Hepatocyte (in vitro differentiated cells): ENCODE measurements around the gene SEC61A2. TPM values are rescaled to one million over a fixed set of nuclear protein-coding genes. Genes with fewer than 3 reads are reported as not detected.

Experiments used
- DNase-seq: peaks from one replicate; pipeline ENCODE4 v3.0.0-alpha.2; 2016; ENCODE audit warnings: low spot score
- H2AFZ ChIP-seq: fragments of 200-600 bp; sonication (generic); 2 replicates; pipeline ENCODE4 v1.6.0; 2016; ENCODE audit warnings: antibody characterized with exemption, mild to moderate bottlenecking
- H3K27ac ChIP-seq: fragments of 200-600 bp; sonication (generic); 2 replicates; pipeline ENCODE4 v1.5.1; 2016; ENCODE audit warnings: mild to moderate bottlenecking
- H3K27me3 ChIP-seq: fragments of 200-600 bp; sonication (generic); 2 replicates; pipeline ENCODE4 v1.6.1; 2016
- H3K36me3 ChIP-seq: fragments of 200-600 bp; sonication (generic); replicated peaks from 2 replicates; pipeline ENCODE4 v1.5.1; 2016; ENCODE audit warnings: low read depth; ENCODE audit not compliant: insufficient read depth
- H3K4me1 ChIP-seq: fragments of 200-600 bp; sonication (generic); 2 replicates; pipeline ENCODE4 v1.5.1; 2016; ENCODE audit warnings: mild to moderate bottlenecking, moderate library complexity; ENCODE audit not compliant: insufficient read depth
- H3K4me2 ChIP-seq: fragments of 200-600 bp; sonication (generic); 2 replicates; pipeline ENCODE4 v1.6.0; 2016
- H3K4me3 ChIP-seq: fragments of 200-600 bp; sonication (generic); 2 replicates; pipeline ENCODE4 v1.5.1; 2016; ENCODE audit warnings: mild to moderate bottlenecking
- H3K79me2 ChIP-seq: fragments of 200-600 bp; sonication (generic); 2 replicates; pipeline ENCODE4 v1.6.0; 2017; ENCODE audit warnings: mild to moderate bottlenecking
- H3K9me2 ChIP-seq: fragments of 200-600 bp; sonication (generic); replicated peaks from 2 replicates; pipeline ENCODE4 v1.6.0; 2017; ENCODE audit warnings: mild to moderate bottlenecking; ENCODE audit not compliant: insufficient read depth
- H3K9me3 ChIP-seq: fragments of 200-600 bp; sonication (generic); 2 replicates; pipeline ENCODE4 v1.5.1; 2016; ENCODE audit warnings: low read depth, mild to moderate bottlenecking
- H4K20me1 ChIP-seq: fragments of 200-600 bp; sonication (generic); 2 replicates; pipeline ENCODE4 v1.6.0; 2016; ENCODE audit warnings: mild to moderate bottlenecking; ENCODE audit not compliant: insufficient read depth, poor library complexity, severe bottlenecking
- EZH2 ChIP-seq: fragments of 200-600 bp; sonication (generic); IDR thresholded peaks from 2 replicates; pipeline ENCODE4 v1.6.1; 2016; ENCODE audit warnings: antibody characterized with exemption, mild to moderate bottlenecking, borderline replicate concordance
- EZH2phosphoT487 ChIP-seq: fragments of 200-600 bp; sonication (generic); IDR thresholded peaks from one replicate; pipeline ENCODE4 v1.6.1; 2018; ENCODE audit warnings: antibody characterized with exemption, mild to moderate bottlenecking, low read depth, moderate library complexity; ENCODE audit not compliant: unreplicated experiment, severe bottlenecking
- WGBS: methylation state at CpG from one replicate; pipeline ENCODE4 v1.1.6; 2016; ENCODE audit warnings: low lambda C conversion rate; ENCODE audit errors: missing lambda C conversion rate; 5-methylcytosine and 5-hydroxymethylcytosine counted together
- polyA plus RNA-seq: library from polyadenylated mRNA; unstranded; fragments of >200 nt; fragmentation: Nextera tagmentation; extraction: Ambion mirVana; gene quantifications from 2 replicates; pipeline ENCODE4 v1.2.1, GENCODE V29; 2016
- total RNA-seq: library from RNA; depleted of rRNA; stranded (reverse); fragments of >200 nt; gene quantifications from 2 replicates; pipeline ENCODE4 v1.2.3, GENCODE V29; 2014
- TF ChIP-seq, protein P1 (sequence below): fragments of 200-600 bp; sonication (generic); IDR thresholded peaks from 2 replicates; pipeline ENCODE4 v1.5.1; 2016; ENCODE audit warnings: antibody characterized with exemption, mild to moderate bottlenecking; ENCODE audit not compliant: poor library complexity

The SEC61A2 gene
- total and polyA plus RNA-seq, 2 experiments from 2014 or later, result 12.2 to 13.7 TPM

DNA sequence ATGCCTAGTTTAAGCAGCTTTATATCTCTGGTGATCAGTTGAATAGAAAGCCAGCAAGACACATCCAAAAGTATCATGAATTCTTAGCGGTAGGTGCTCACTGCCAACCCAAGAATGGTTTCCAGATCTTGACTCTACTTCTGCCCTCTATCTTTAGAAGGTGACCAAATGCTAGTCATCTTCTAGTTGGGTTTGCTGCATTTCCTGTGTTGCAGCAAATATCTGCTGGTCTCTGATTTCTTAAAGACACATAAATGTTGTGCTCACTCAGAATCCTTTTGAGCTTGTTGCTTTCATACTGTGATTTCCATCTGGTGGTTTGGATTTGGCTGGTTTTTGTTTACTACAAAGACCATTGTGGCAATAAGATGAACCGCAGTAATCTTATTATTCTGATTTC, 68.7 kb downstream of the SEC61A2 start:
- DNase-seq, result no peak
- Histone ChIP-seq H3K27me3 (no peaks in the 10 kb centered on the region), H3K36me3 (no peaks in the 10 kb centered on the region), H3K9me3 (no peaks in the 10 kb centered on the region), H2AFZ (no peak overlapping the region), H3K9me2 (no peaks in the 10 kb centered on the region), H3K27ac (no peak overlapping the region), H4K20me1 (no peaks in the 10 kb centered on the region), H3K4me1 (peaks cover 12% of the 10 kb centered on the region), H3K79me2 (peaks cover 84% of the 10 kb centered on the region), H3K4me3 (no peak overlapping the region), H3K4me2 (no peak overlapping the region)
- no peak for TF ChIP-seq EZH2
- TF ChIP-seq EZH2phosphoT487, result no peak
- TF ChIP-seq, protein P1, sequence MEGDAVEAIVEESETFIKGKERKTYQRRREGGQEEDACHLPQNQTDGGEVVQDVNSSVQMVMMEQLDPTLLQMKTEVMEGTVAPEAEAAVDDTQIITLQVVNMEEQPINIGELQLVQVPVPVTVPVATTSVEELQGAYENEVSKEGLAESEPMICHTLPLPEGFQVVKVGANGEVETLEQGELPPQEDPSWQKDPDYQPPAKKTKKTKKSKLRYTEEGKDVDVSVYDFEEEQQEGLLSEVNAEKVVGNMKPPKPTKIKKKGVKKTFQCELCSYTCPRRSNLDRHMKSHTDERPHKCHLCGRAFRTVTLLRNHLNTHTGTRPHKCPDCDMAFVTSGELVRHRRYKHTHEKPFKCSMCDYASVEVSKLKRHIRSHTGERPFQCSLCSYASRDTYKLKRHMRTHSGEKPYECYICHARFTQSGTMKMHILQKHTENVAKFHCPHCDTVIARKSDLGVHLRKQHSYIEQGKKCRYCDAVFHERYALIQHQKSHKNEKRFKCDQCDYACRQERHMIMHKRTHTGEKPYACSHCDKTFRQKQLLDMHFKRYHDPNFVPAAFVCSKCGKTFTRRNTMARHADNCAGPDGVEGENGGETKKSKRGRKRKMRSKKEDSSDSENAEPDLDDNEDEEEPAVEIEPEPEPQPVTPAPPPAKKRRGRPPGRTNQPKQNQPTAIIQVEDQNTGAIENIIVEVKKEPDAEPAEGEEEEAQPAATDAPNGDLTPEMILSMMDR, result no peak
- WGBS, result 98% methylated on average over 2 of the region's 2 CpGs

DNA sequence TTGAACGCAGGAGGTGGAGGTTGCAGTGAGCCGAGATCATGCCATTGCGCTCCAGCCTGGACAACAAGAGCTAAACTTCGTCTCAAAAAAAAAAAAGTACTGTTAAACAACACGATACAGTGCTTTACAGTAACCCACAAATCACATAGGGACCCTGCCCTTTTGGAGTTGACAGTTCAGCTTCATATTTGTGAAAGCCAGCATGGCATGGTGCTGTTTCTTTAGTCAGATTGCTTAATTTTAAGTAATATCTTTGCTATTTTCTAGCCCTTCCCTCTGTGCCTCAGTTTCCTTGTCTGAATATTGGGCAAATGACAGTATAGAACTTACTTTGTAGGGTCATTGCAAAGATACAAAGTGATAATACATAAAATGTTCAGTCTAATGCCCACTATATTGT, 71.4 kb downstream of the SEC61A2 start:
- Histone ChIP-seq H4K20me1 (no peaks in the 10 kb centered on the region), H3K4me3 (no peak overlapping the region), H3K79me2 (peaks cover 86% of the 10 kb centered on the region), H2AFZ (no peak overlapping the region), H3K27ac (no peak overlapping the region), H3K4me1 (no peaks in the 10 kb centered on the region), H3K9me2 (no peaks in the 10 kb centered on the region), H3K36me3 (no peaks in the 10 kb centered on the region), H3K4me2 (no peak overlapping the region), H3K9me3 (no peaks in the 10 kb centered on the region), H3K27me3 (no peaks in the 10 kb centered on the region)
- no peak for DNase-seq
- TF ChIP-seq EZH2phosphoT487, result no peak
- TF ChIP-seq, protein P1, result no peak
- no peak for TF ChIP-seq EZH2
- 96% methylated on average over 5 of the region's 5 CpGs for WGBS

DNA sequence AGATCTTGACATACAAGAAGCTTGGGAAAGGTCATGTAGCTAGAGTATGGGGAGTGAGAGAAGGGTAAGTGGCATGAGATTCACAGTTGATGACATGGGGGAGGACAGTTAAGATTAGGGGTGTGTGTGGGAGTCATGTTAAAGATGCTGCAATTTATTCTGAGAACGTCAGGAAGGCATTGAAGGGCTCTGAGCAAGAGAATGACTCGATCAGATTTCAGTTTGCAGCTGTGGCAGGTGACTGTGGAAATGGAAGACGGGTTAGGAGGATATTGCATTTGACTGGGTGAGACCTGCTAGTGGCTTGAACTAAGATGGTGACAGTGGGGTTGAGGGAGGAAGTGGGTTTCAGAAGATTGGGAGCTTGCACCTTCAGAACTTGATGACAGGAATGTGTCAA, 72.1 kb downstream of the SEC61A2 start:
- Histone ChIP-seq H4K20me1 (no peaks in the 10 kb centered on the region), H3K27me3 (no peaks in the 10 kb centered on the region), H2AFZ (no peak overlapping the region), H3K4me3 (no peak overlapping the region), H3K9me3 (no peaks in the 10 kb centered on the region), H3K27ac (no peak overlapping the region), H3K4me2 (no peak overlapping the region), H3K9me2 (no peaks in the 10 kb centered on the region), H3K4me1 (no peaks in the 10 kb centered on the region), H3K36me3 (no peaks in the 10 kb centered on the region), H3K79me2 (peaks cover 88% of the 10 kb centered on the region)
- WGBS, result 96% methylated on average over 3 of the region's 3 CpGs
- no peak for TF ChIP-seq EZH2phosphoT487
- TF ChIP-seq EZH2, result no peak
- TF ChIP-seq, protein P1, result no peak
- DNase-seq, result no peak

DNA sequence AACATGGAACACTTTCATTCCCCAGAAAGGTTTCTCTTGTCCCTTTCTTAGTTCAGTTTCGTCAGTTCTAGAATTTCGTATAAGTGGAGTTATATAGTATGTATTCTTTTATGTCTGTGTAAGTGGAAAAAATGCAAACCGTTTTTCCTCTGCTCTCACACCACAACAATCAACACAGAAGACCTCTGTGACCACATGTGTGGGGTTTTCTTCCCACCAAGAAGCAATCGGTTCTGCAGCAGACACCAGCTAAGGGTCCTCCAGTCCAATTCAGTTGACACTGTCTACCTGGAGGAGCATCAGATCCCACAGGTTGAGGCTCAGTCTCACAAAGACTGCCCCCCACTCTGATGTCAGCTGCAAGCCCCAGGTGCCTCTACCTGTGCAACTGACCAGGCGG, 72.7 kb downstream of the SEC61A2 start:
- peaks cover 85% of the 10 kb centered on the region for H3K79me2 ChIP-seq
- H3K4me2 ChIP-seq, result no peak overlapping the region
- no peak overlapping the region for H3K4me3 ChIP-seq
- no peaks in the 10 kb centered on the region for H3K4me1 ChIP-seq
- no peaks in the 10 kb centered on the region for H4K20me1 ChIP-seq
- no peak for DNase-seq
- H3K27me3 ChIP-seq, result no peaks in the 10 kb centered on the region
- no peak for TF ChIP-seq EZH2phosphoT487
- TF ChIP-seq, protein P1, result no peak
- H3K36me3 ChIP-seq, result no peaks in the 10 kb centered on the region
- no peaks in the 10 kb centered on the region for H3K9me3 ChIP-seq
- H3K27ac ChIP-seq, result no peak overlapping the region
- no peaks in the 10 kb centered on the region for H3K9me2 ChIP-seq
- WGBS, result 97% methylated on average over 5 of the region's 5 CpGs
- no peak overlapping the region for H2AFZ ChIP-seq
